Heart right ventricle (tissue), 16 donors: ENCODE results near the gene SSC5D. TPM values are rescaled to one million over a fixed set of nuclear protein-coding genes. Genes with fewer than 3 reads are reported as not detected.

Source experiments
- ATAC-seq, 8 donors: fragments of 200-7000 bp; cut with Tn5 transposase; one replicate each; pipeline ENCODE4 v1.9.1; 2020; ENCODE audit warnings: mild to moderate bottlenecking in 8 of 8, moderate library complexity in 8 of 8, moderate number of reproducible peaks in 1 of 8
- DNase-seq, 2 donors: peaks; one replicate each; pipeline ENCODE4 v3.0.0-alpha.2; 2020
- H3K27ac ChIP-seq, 10 donors: fragments of 200-600 bp; sonication (generic) in 2 of 10; one replicate each; pipeline versions ENCODE4 v1.5.0 to v1.8.0; 2020 to 2022; ENCODE audit warnings: mild to moderate bottlenecking in 3 of 10
- H3K27me3 ChIP-seq, 7 donors: fragments of 200-600 bp; one replicate each; pipeline ENCODE4 v1.8.0; 2021 to 2022; ENCODE audit warnings: mild to moderate bottlenecking in 2 of 7
- H3K36me3 ChIP-seq, 9 donors: fragments of 200-600 bp; sonication (generic) in 1 of 9; one replicate each; pipeline versions ENCODE4 v1.5.0 to v1.8.0; 2020 to 2022; ENCODE audit warnings: mild to moderate bottlenecking in 2 of 9
- H3K4me1 ChIP-seq, 9 donors: fragments of 200-600 bp; sonication (generic) in 1 of 9; one replicate each; pipeline versions ENCODE4 v1.5.0 to v1.8.0; 2020 to 2022; ENCODE audit warnings: mild to moderate bottlenecking in 4 of 9
- H3K4me3 ChIP-seq, 10 donors: fragments of 200-600 bp; sonication (generic) in 2 of 10; one replicate each; pipeline versions ENCODE4 v1.5.0 to v1.8.0; 2020 to 2022; ENCODE audit warnings: mild to moderate bottlenecking in 7 of 10, moderate library complexity in 2 of 10
- H3K9me3 ChIP-seq, 11 donors: fragments of 200-600 bp in 10 of 11; sonication (generic) in 2 of 11; one replicate each; pipeline versions ENCODE4 v1.5.0 to v1.8.0; 2013 to 2022; ENCODE audit warnings: mild to moderate bottlenecking in 2 of 11, control low read depth in 1 of 11, moderate library complexity in 1 of 11
- WGBS, 2 donors: extraction: QIAGEN DNeasy Blood & Tissue Kit; methylation state at CpG; one replicate each; pipeline ENCODE4 v1.1.7; 2013; ENCODE audit warnings: inconsistent platforms in 1 of 2; 5-methylcytosine and 5-hydroxymethylcytosine counted together
- intact Hi-C, 10 donors: fragments of 100-400 bp; cut with DNase I; formaldehyde crosslinking; loops; one replicate each; pipeline versions ENCODE4 v1.11.1 to v1.14.2; 2022
- polyA plus RNA-seq, 2 donors: library from polyadenylated mRNA; stranded (reverse); fragments of 200-250 nt; gene quantifications; one replicate each; pipeline ENCODE4 v1.2.3, GENCODE V29; 2013
- total RNA-seq, 10 donors: library from RNA; stranded (reverse); fragmentation: NEBNext Ultra II Directional in 3 of 10; extraction: Animal tissue kit (Norgen Biotek cat#: 25700) in 3 of 10; gene quantifications; one replicate each; pipeline versions ENCODE4 v1.2.1 to v1.2.4, GENCODE V29; 2021 to 2023
- TF ChIP-seq, protein P1 (sequence below), 9 donors: fragments of 200-600 bp; sonication (generic) in 2 of 9; IDR thresholded peaks; one replicate each; pipeline versions ENCODE4 v1.5.0 to v1.8.0; 2021 to 2022; ENCODE audit warnings: antibody characterized with exemption in 9 of 9, mild to moderate bottlenecking in 5 of 9, moderate library complexity in 1 of 9
- donor health status: Arrhythmogenic right ventricular cardiomyopathy.
- donor health status: ischemic (EF 13 %, LVEDD 7.1; RV severe dilation, severe dysfunction).
- donor health status: healthy with polysubstance abuse.
- donor health status: DM: no; HTN: yes; CAD: no.
- donor health status: DM: no; HTN: no; CAD: no.
- donor health status: ischemic (EF 25% LVEDD 6.9; RV normal size, moderate dysfunction).
- donor health status: ischemic (EF 25% LVEDD 5.7; RV mildly dilated, moderate dysfunction).
- donor health status: healthy.
- donor health status: DM: yes; HTN: yes; CAD: no.
- donor health status: Ischemic cardiomyopathy.
- donor health status: ischemic (EF 35%, LVEDD 5.7; RV mildly dilated, moderate dysfunction).
- donor health status: nonischemic (EF 11% LVEDD 7.7; RV severe dilation, severe dysfunction).
- donor health status: DM: yes; HTN: yes; CAD: no.
- donor health status: PGD.
- donor health status: ischemic (EF 29% LVEDD 5.4; RV normal size, mild dysfunction).
- donor health status: nonischemic (EF 23%, LVEDD 6.1; RV moderate dilation, normal function).

The SSC5D gene
- total and polyA plus RNA-seq, 12 donors, result 0.72 to 6.5 (median 3.6) TPM

GRCh38 chr19:55451163-55451964, 36.9 kb upstream of the SSC5D start:
- no peaks in the 10 kb centered on the region for H3K9me3 ChIP-seq
- H3K27me3 ChIP-seq, result peaks cover 17 to 50% (median 36%) of the 10 kb centered on the region in 7 donors
- H3K4me1 ChIP-seq, result peaks cover 4 to 14% (median 11%) of the 10 kb centered on the region in 9 donors
- WGBS, 2 donors, result 1% methylated on average over 43 to 80 of the region's 80 CpGs
- no peak for ATAC-seq
- no peak for DNase-seq
- TF ChIP-seq, protein P1, sequence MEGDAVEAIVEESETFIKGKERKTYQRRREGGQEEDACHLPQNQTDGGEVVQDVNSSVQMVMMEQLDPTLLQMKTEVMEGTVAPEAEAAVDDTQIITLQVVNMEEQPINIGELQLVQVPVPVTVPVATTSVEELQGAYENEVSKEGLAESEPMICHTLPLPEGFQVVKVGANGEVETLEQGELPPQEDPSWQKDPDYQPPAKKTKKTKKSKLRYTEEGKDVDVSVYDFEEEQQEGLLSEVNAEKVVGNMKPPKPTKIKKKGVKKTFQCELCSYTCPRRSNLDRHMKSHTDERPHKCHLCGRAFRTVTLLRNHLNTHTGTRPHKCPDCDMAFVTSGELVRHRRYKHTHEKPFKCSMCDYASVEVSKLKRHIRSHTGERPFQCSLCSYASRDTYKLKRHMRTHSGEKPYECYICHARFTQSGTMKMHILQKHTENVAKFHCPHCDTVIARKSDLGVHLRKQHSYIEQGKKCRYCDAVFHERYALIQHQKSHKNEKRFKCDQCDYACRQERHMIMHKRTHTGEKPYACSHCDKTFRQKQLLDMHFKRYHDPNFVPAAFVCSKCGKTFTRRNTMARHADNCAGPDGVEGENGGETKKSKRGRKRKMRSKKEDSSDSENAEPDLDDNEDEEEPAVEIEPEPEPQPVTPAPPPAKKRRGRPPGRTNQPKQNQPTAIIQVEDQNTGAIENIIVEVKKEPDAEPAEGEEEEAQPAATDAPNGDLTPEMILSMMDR (IDR thresholded peaks at IDR 0.05), result no peak
- H3K4me3 ChIP-seq, result peak overlapping the region in 6 of 10 donors; percentile 2 to 31 (median 15)
- H3K36me3 ChIP-seq, result peaks cover 0 to 19% (median 0%) of the 10 kb centered on the region in 9 donors
- intact Hi-C loops, result loop anchor here in 1 of 10 donors (10.0 kb wide), 1 partner anchor 317 kb away; no protein-coding TSS in a partner anchor
- H3K27ac ChIP-seq, result no peak overlapping the region

- intact Hi-C loops, result loop anchor here in 1 of 10 donors (10.0 kb wide), 1 partner anchor 317 kb away; no protein-coding TSS in a partner anchor
Observed at GRCh38 chr19:55451965-55452748, 36.1 kb upstream of the SSC5D start.

GRCh38 chr19:55452749-55453346, 35.4 kb upstream of the SSC5D start:
- intact Hi-C loops, result loop anchor here in 1 of 10 donors (10.0 kb wide), 1 partner anchor 318 kb away; no protein-coding TSS in a partner anchor
- H3K4me3 ChIP-seq, result no peak overlapping the region
- 17 to 19% methylated on average over 32 to 34 of the region's 34 CpGs for WGBS, 2 donors
- peak; percentile 71 to 80 for DNase-seq
- no peaks in the 10 kb centered on the region for H3K9me3 ChIP-seq
- peaks cover 4 to 14% (median 11%) of the 10 kb centered on the region in 9 donors for H3K4me1 ChIP-seq
- H3K36me3 ChIP-seq, result peaks cover 0 to 19% (median 0%) of the 10 kb centered on the region in 9 donors
- TF ChIP-seq, protein P1 (IDR thresholded peaks at IDR 0.05), result peak in 4 of 9 donors; percentile 17 to 34 (median 22)
- H3K27me3 ChIP-seq, result peaks cover 17 to 37% (median 30%) of the 10 kb centered on the region in 7 donors
- ATAC-seq, result peak; percentile 60 to 88 (median 78)
- no peak overlapping the region for H3K27ac ChIP-seq

More at GRCh38 chr19:55451965-55452748, 36.1 kb upstream of the SSC5D start:
- Histone ChIP-seq H3K4me1 (peaks cover 4 to 14% (median 11%) of the 10 kb centered on the region in 9 donors), H3K9me3 (no peaks in the 10 kb centered on the region), H3K27ac (no peak overlapping the region), H3K27me3 (peaks cover 17 to 42% (median 30%) of the 10 kb centered on the region in 7 donors), H3K36me3 (peaks cover 0 to 19% (median 0%) of the 10 kb centered on the region in 9 donors), H3K4me3 (peak overlapping the region in 5 of 10 donors; percentile 2 to 31 (median 20))
- TF ChIP-seq, protein P1 (IDR thresholded peaks at IDR 0.05), result no peak
- DNase-seq (no peak), ATAC-seq (no peak)
- 2% methylated on average over 55 to 57 of the region's 57 CpGs for WGBS, 2 donors
